ENCODE measurements around the gene MRPL58.

GRCh38 chr17:75001915-75002843 is 10.3 kb upstream of the MRPL58 start:
- TF ChIP-seq CTCF (conservative IDR thresholded peaks at IDR 0.05; ENCODE audit: low read length) (no peak), EZH2phosphoT487 (IDR thresholded peaks at IDR 0.05; ENCODE audit: borderline replicate concordance, low read depth, low read length) (no peak)

All from OCI-LY7 (cell line).